AG04450 (cell line): Measurements from ENCODE around the gene NME8. TPM values are rescaled to one million over a fixed set of nuclear protein-coding genes. Genes with fewer than 3 reads are reported as not detected.

Experiments
- CTCF ChIA-PET: fragments of 300-600, 350-600 bp; formaldehyde crosslinking; extraction: SDS; loops from one replicate; lab custom pipeline; 2022; ENCODE audit warnings: antibody characterized with exemption, inconsistent platforms; lab: Charles Lee
- POLR2A ChIA-PET: fragments of 350-600 bp; formaldehyde crosslinking; extraction: SDS; loops from one replicate; lab custom pipeline; 2021; ENCODE audit warnings: antibody characterized with exemption, inconsistent platforms; lab: Yijun Ruan, JAX
- DNase-seq: peaks from one replicate; pipeline ENCODE4 v3.0.0-alpha.2; 2011; ENCODE audit warnings: low read depth, low spot score
- H3K27ac ChIP-seq: one replicate; pipeline ENCODE4 v1.5.1; 2012; ENCODE audit warnings: low read depth, low read length, control low read depth
- H3K27me3 ChIP-seq: one replicate; pipeline ENCODE4 v1.6.0; 2012; ENCODE audit warnings: low read length; ENCODE audit not compliant: control insufficient read depth, insufficient read depth
- H3K4me3 ChIP-seq: 2 replicates; pipeline ENCODE4 v1.5.1; 2011; ENCODE audit warnings: mild to moderate bottlenecking, low read depth, low read length, control low read depth
- H3K9me3 ChIP-seq: 2 replicates; pipeline ENCODE4 v1.5.1; 2012; ENCODE audit warnings: low read length; ENCODE audit not compliant: control insufficient read depth, insufficient read depth
- CTCF ChIP-seq: IDR thresholded peaks from 2 replicates; pipeline ENCODE4 v1.5.1; 2011; ENCODE audit warnings: low read depth, low read length, control low read depth, inconsistent platforms
- polyA plus RNA-seq: library from polyadenylated mRNA; depleted of rRNA; stranded (reverse); fragments of >200 nt; gene quantifications from 2 replicates; pipeline ENCODE4 v1.2.3, GENCODE V29; 2011

The NME8 gene
- polyA plus RNA-seq, 1 experiment = not detected

GRCh38 chr7:37924491-37925041 lies 76.2 kb downstream of the NME8 start:
- CTCF ChIA-PET = no interaction called here
- Histone ChIP-seq H3K27me3 (no peaks in the 10 kb centered on the region), H3K9me3 (peaks cover 11% of the 10 kb centered on the region), H3K4me3 (no peak overlapping the region), H3K27ac (no peak overlapping the region)
- no peak for DNase-seq
- POLR2A ChIA-PET = no interaction called here
- TF ChIP-seq CTCF = no peak

- Histone ChIP-seq H3K27ac (no peak overlapping the region), H3K27me3 (no peaks in the 10 kb centered on the region), H3K4me3 (no peak overlapping the region), H3K9me3 (peaks cover 17% of the 10 kb centered on the region)
- CTCF ChIA-PET = no interaction called here
- POLR2A ChIA-PET = no interaction called here
- no peak for TF ChIP-seq CTCF
- no peak for DNase-seq
Observed at GRCh38 chr7:37925620-37926019, 77.2 kb downstream of the NME8 start.

GRCh38 chr7:37927773-37928444 lies 79.5 kb downstream of the NME8 start:
- no peak for TF ChIP-seq CTCF
- ChIA-PET CTCF (no interaction called here), POLR2A (no interaction called here)
- Histone ChIP-seq H3K27me3 (no peaks in the 10 kb centered on the region), H3K9me3 (peaks cover 14% of the 10 kb centered on the region), H3K4me3 (no peak overlapping the region), H3K27ac (no peak overlapping the region)
- no peak for DNase-seq

GRCh38 chr7:37928878-37929277 lies 80.5 kb downstream of the NME8 start:
- DNase-seq = no peak
- CTCF ChIA-PET = no interaction called here
- no peaks in the 10 kb centered on the region for H3K27me3 ChIP-seq
- H3K9me3 ChIP-seq = peaks cover 16% of the 10 kb centered on the region
- no peak overlapping the region for H3K4me3 ChIP-seq
- no peak for TF ChIP-seq CTCF
- no peak overlapping the region for H3K27ac ChIP-seq
- POLR2A ChIA-PET = no interaction called here

- H3K27me3 ChIP-seq = no peaks in the 10 kb centered on the region
- no peak overlapping the region for H3K27ac ChIP-seq
- H3K4me3 ChIP-seq = no peak overlapping the region
- no peak for TF ChIP-seq CTCF
- CTCF ChIA-PET = no interaction called here
- peaks cover 20% of the 10 kb centered on the region for H3K9me3 ChIP-seq
- POLR2A ChIA-PET = no interaction called here
- DNase-seq = no peak
Observed at GRCh38 chr7:37930226-37930948, 82.0 kb downstream of the NME8 start.
